ENCODE measurements around the gene ZNF33A. TPM values are rescaled to one million over a fixed set of nuclear protein-coding genes. Genes with fewer than 3 reads are reported as not detected.

The ZNF33A gene
- total and polyA plus RNA-seq, 2 of the 4 experiments (the other 2 are of a cell fraction) = 5.6 to 14.3 TPM

- no peak overlapping the region for H3K4ac ChIP-seq (ENCODE audit: low read depth, low read length)
- no TSS peak for BruUV-seq (replicated peaks)
- POLR2A ChIA-PET (ENCODE audit: unreplicated experiment) = no interaction called here
- H2BK15ac ChIP-seq (ENCODE audit: low read depth, low read length) = no peak overlapping the region
- H2BK5ac ChIP-seq (ENCODE audit: low read depth, low read length, poor library complexity, severe bottlenecking) = no peak overlapping the region
- no peak for TF ChIP-seq FOS (IDR thresholded peaks at IDR 0.05; ENCODE audit: low read depth, low read length)
- no peak for TF ChIP-seq NFE2L2 (IDR thresholded peaks at IDR 0.05; ENCODE audit: low read depth, low read length)
- no peak overlapping the region for H2AK5ac ChIP-seq (ENCODE audit: low read depth, low read length)
- H4K8ac ChIP-seq (ENCODE audit: low read depth in 2 of 2, low read length in 2 of 2) = no peak overlapping the region
- DNase-seq = no peak
- H3K4me1 ChIP-seq (ENCODE audit: control insufficient read depth, insufficient read depth, low read length) = no peaks in the 10 kb centered on the region
- no peak overlapping the region for H3K4me3 ChIP-seq (ENCODE audit: insufficient read depth, low read depth, low read length)
- no peak overlapping the region for H3K23ac ChIP-seq (ENCODE audit: low read depth, low read length)
- no peak overlapping the region for H4K91ac ChIP-seq (ENCODE audit: insufficient read depth, low read depth, low read length)
- H3K9ac ChIP-seq (ENCODE audit: low read depth, low read length) = no peak overlapping the region
- H3K27ac ChIP-seq (ENCODE audit: insufficient read depth, low read length) = no peak overlapping the region
- H2BK120ac ChIP-seq (ENCODE audit: low read depth, low read length) = no peak overlapping the region
- H4K5ac ChIP-seq (ENCODE audit: low read depth, low read length) = no peak overlapping the region
- no peak for ATAC-seq (ENCODE audit: low read depth)
- no peak overlapping the region for H3K18ac ChIP-seq (ENCODE audit: low read depth, low read length)
- CTCF ChIA-PET = no interaction called here
- H3K9me1 ChIP-seq (ENCODE audit: insufficient read depth, low read length) = no peaks in the 10 kb centered on the region
- H2AK9ac ChIP-seq (replicated peaks; ENCODE audit: low read depth, low read length, poor library complexity) = no peak overlapping the region
- H3K36me3 ChIP-seq (ENCODE audit: control insufficient read depth, insufficient read depth, low read length) = no peaks in the 10 kb centered on the region
- no peaks in the 10 kb centered on the region for H3K79me1 ChIP-seq (ENCODE audit: low read depth in 1 of 2, low read length in 2 of 2)
- no peaks in the 10 kb centered on the region for H3K9me3 ChIP-seq (ENCODE audit: control insufficient read depth, insufficient read depth, low read length)
- 82% methylated on average over 2 of the region's 6 CpGs; no CpG with 5 or more reads in 1 of the 2 experiments for WGBS, 2 experiments (ENCODE audit: extremely low coverage in 2 of 2, insufficient read length in 1 of 2)
- H3K56ac ChIP-seq (ENCODE audit: extremely low read depth, insufficient read depth, low read length) = no peak overlapping the region
- H3K4me2 ChIP-seq (ENCODE audit: low read depth, low read length) = no peak overlapping the region
- H3K14ac ChIP-seq (replicated peaks; ENCODE audit: low read depth, low read length) = no peak overlapping the region
- H3K27me3 ChIP-seq (ENCODE audit: control insufficient read depth, insufficient read depth, low read length) = no peaks in the 10 kb centered on the region
- dilution Hi-C loops (cut with HindIII; ENCODE audit: low sequenced_read_pairs, unreplicated experiment) = no loop called here
- H4K20me1 ChIP-seq (ENCODE audit: insufficient read depth, low read length) = no peaks in the 10 kb centered on the region
- in situ Hi-C loops (cut with MboI; ENCODE audit: low sequenced_read_pairs) = no loop called here
- no peak overlapping the region for H2AFZ ChIP-seq (replicated peaks; ENCODE audit: low read length, poor library complexity)
- H2BK20ac ChIP-seq (ENCODE audit: low read depth, low read length) = no peak overlapping the region
- intact Hi-C loops (cut with micrococcal nuclease) = no loop called here
Observed at GRCh38 chr10:38003026-38003425, 7.4 kb upstream of the ZNF33A start.

All from IMR-90 (cell line).